Mononuclear cell (primary cell): ENCODE results near the gene ACAD8. TPM values are rescaled to one million over a fixed set of nuclear protein-coding genes. Genes with fewer than 3 reads are reported as not detected.

Experiments used
- H3K27me3 ChIP-seq: 2 replicates; pipeline ENCODE4 v1.6.0; 2011; ENCODE audit warnings: low read length, control low read depth; ENCODE audit not compliant: insufficient read depth
- H3K4me1 ChIP-seq: 2 replicates; pipeline ENCODE4 v1.5.1; 2011; ENCODE audit warnings: mild to moderate bottlenecking, low read length, control low read depth; ENCODE audit not compliant: insufficient read depth
- H3K4me3 ChIP-seq: 2 replicates; pipeline ENCODE4 v1.5.1; 2011; ENCODE audit warnings: mild to moderate bottlenecking, low read length, moderate library complexity
- H3K9me3 ChIP-seq: 2 replicates; pipeline ENCODE4 v1.5.1; 2011; ENCODE audit warnings: low read depth, mild to moderate bottlenecking, control low read depth, low read length
- total RNA-seq: library from RNA; depleted of rRNA; stranded (reverse); fragments of >200 nt; gene quantifications from one replicate; pipeline ENCODE4 v1.2.3, GENCODE V29; 2012

Gene ACAD8
- total RNA-seq, 1 donor: 10.0 TPM

- H3K4me3 ChIP-seq: no peak overlapping the region
- H3K9me3 ChIP-seq: no peaks in the 10 kb centered on the region
- peaks cover 56% of the 10 kb centered on the region for H3K4me1 ChIP-seq
Observed at GRCh38 chr11:134231958-134232659, 21.3 kb upstream of the ACAD8 start.

GRCh38 chr11:134233729-134234179 is 19.6 kb upstream of the ACAD8 start:
- Histone ChIP-seq H3K27me3 (no peaks in the 10 kb centered on the region), H3K4me3 (no peak overlapping the region), H3K4me1 (peaks cover 45% of the 10 kb centered on the region), H3K9me3 (no peaks in the 10 kb centered on the region)

More at GRCh38 chr11:134231958-134232659, 21.3 kb upstream of the ACAD8 start:
- H3K27me3 ChIP-seq: no peaks in the 10 kb centered on the region

GRCh38 chr11:134235399-134235798 is 18.0 kb upstream of the ACAD8 start:
- Histone ChIP-seq H3K27me3 (no peaks in the 10 kb centered on the region), H3K4me1 (peaks cover 29% of the 10 kb centered on the region), H3K9me3 (no peaks in the 10 kb centered on the region), H3K4me3 (no peak overlapping the region)

- H3K27me3 ChIP-seq: no peaks in the 10 kb centered on the region
- H3K9me3 ChIP-seq: no peaks in the 10 kb centered on the region
- no peak overlapping the region for H3K4me3 ChIP-seq
- peaks cover 13% of the 10 kb centered on the region for H3K4me1 ChIP-seq
Observed at GRCh38 chr11:134236834-134237556, 16.4 kb upstream of the ACAD8 start.

GRCh38 chr11:134237557-134237922 is 15.8 kb upstream of the ACAD8 start:
- Histone ChIP-seq H3K4me3 (no peak overlapping the region), H3K4me1 (peaks cover 8% of the 10 kb centered on the region)

GRCh38 chr11:134238956-134239355 is 14.4 kb upstream of the ACAD8 start:
- H3K4me3 ChIP-seq: no peak overlapping the region
- H3K4me1 ChIP-seq: no peaks in the 10 kb centered on the region
- H3K9me3 ChIP-seq: no peaks in the 10 kb centered on the region
- no peaks in the 10 kb centered on the region for H3K27me3 ChIP-seq

More at GRCh38 chr11:134237557-134237922, 15.8 kb upstream of the ACAD8 start:
- Histone ChIP-seq H3K9me3 (no peaks in the 10 kb centered on the region), H3K27me3 (no peaks in the 10 kb centered on the region)

- no peak overlapping the region for H3K4me3 ChIP-seq
- no peaks in the 10 kb centered on the region for H3K27me3 ChIP-seq
- H3K9me3 ChIP-seq: no peaks in the 10 kb centered on the region
- no peaks in the 10 kb centered on the region for H3K4me1 ChIP-seq
Observed at GRCh38 chr11:134240592-134240991, 12.8 kb upstream of the ACAD8 start.

GRCh38 chr11:134242376-134242775 is 11.0 kb upstream of the ACAD8 start:
- H3K4me1 ChIP-seq: no peaks in the 10 kb centered on the region
- no peaks in the 10 kb centered on the region for H3K9me3 ChIP-seq
- no peak overlapping the region for H3K4me3 ChIP-seq
- no peaks in the 10 kb centered on the region for H3K27me3 ChIP-seq

GRCh38 chr11:134243913-134244312 is 9.5 kb upstream of the ACAD8 start:
- no peaks in the 10 kb centered on the region for H3K4me1 ChIP-seq
- H3K27me3 ChIP-seq: no peaks in the 10 kb centered on the region
- no peaks in the 10 kb centered on the region for H3K9me3 ChIP-seq

GRCh38 chr11:134244593-134244992 is 8.8 kb upstream of the ACAD8 start:
- Histone ChIP-seq H3K4me3 (no peak overlapping the region), H3K9me3 (no peaks in the 10 kb centered on the region), H3K4me1 (no peaks in the 10 kb centered on the region), H3K27me3 (no peaks in the 10 kb centered on the region)

More at GRCh38 chr11:134243913-134244312, 9.5 kb upstream of the ACAD8 start:
- H3K4me3 ChIP-seq: no peak overlapping the region

- Histone ChIP-seq H3K4me3 (no peak overlapping the region), H3K27me3 (no peaks in the 10 kb centered on the region), H3K4me1 (peaks cover 5% of the 10 kb centered on the region), H3K9me3 (no peaks in the 10 kb centered on the region)
Observed at GRCh38 chr11:134245434-134245833, 7.9 kb upstream of the ACAD8 start.

GRCh38 chr11:134246100-134246499 is 7.3 kb upstream of the ACAD8 start:
- H3K27me3 ChIP-seq: no peaks in the 10 kb centered on the region
- H3K4me1 ChIP-seq: peaks cover 11% of the 10 kb centered on the region
- no peak overlapping the region for H3K4me3 ChIP-seq
- no peaks in the 10 kb centered on the region for H3K9me3 ChIP-seq

- Histone ChIP-seq H3K4me1 (peaks cover 11% of the 10 kb centered on the region), H3K9me3 (no peaks in the 10 kb centered on the region), H3K4me3 (no peak overlapping the region), H3K27me3 (no peaks in the 10 kb centered on the region)
Observed at GRCh38 chr11:134246678-134247077, 6.7 kb upstream of the ACAD8 start.

- Histone ChIP-seq H3K4me1 (peaks cover 26% of the 10 kb centered on the region), H3K27me3 (no peaks in the 10 kb centered on the region), H3K4me3 (no peak overlapping the region), H3K9me3 (no peaks in the 10 kb centered on the region)
Observed at GRCh38 chr11:134248910-134249480, 4.4 kb upstream of the ACAD8 start.

GRCh38 chr11:134250246-134250645 is 3.1 kb upstream of the ACAD8 start:
- H3K27me3 ChIP-seq: no peaks in the 10 kb centered on the region
- H3K4me1 ChIP-seq: peaks cover 36% of the 10 kb centered on the region
- H3K4me3 ChIP-seq: no peak overlapping the region
- no peaks in the 10 kb centered on the region for H3K9me3 ChIP-seq
